ENCODE measurements around the gene DNAH14. TPM values are rescaled to one million over a fixed set of nuclear protein-coding genes. Genes with fewer than 3 reads are reported as not detected.

DNAH14 gene
- total RNA-seq, 6 donors from 2014 or later: 2.1 to 26.5 (median 12.9) TPM

GRCh38 chr1:225427235-225428067 is 498.0 kb downstream of the DNAH14 start, which contains the start of gene LBR:
TSS of gene LBR (minus strand) at chr1:225428038. CDS start at chr1:225424075, 3,963 bp downstream.
- ATAC-seq (ENCODE audit: low FRiP score in 2 of 2) (peak; percentile 38 to 69), DNase-seq (peak in 1 of 2 donors; percentile 92)
- WGBS, 2 donors: 0 to 1% methylated on average over 13 to 22 of the region's 94 CpGs
- peak within 1 kb of the TSS; percentile 85 to 98 (median 92) for H3K27ac ChIP-seq
- H3K36me3 ChIP-seq: no peaks in the 10 kb centered on the region
- TF ChIP-seq POLR2A (IDR thresholded peaks at IDR 0.05): peak in 3 of 4 donors; percentile 67 to 90 (median 84)
- peak in 1 of 6 experiments; percentile 31 for TF ChIP-seq CTCF (IDR thresholded peaks at IDR 0.05)
- no peak for TF ChIP-seq EP300 (IDR thresholded peaks at IDR 0.05)
- no peaks in the 10 kb centered on the region for H3K27me3 ChIP-seq
- H3K4me3 ChIP-seq: peak within 1 kb of the TSS; percentile 72 to 98 (median 92)
- H3K9me3 ChIP-seq: no peaks in the 10 kb centered on the region
- H3K4me1 ChIP-seq: peaks cover 22 to 52% (median 40%) of the 10 kb centered on the region in 4 donors

DNA sequence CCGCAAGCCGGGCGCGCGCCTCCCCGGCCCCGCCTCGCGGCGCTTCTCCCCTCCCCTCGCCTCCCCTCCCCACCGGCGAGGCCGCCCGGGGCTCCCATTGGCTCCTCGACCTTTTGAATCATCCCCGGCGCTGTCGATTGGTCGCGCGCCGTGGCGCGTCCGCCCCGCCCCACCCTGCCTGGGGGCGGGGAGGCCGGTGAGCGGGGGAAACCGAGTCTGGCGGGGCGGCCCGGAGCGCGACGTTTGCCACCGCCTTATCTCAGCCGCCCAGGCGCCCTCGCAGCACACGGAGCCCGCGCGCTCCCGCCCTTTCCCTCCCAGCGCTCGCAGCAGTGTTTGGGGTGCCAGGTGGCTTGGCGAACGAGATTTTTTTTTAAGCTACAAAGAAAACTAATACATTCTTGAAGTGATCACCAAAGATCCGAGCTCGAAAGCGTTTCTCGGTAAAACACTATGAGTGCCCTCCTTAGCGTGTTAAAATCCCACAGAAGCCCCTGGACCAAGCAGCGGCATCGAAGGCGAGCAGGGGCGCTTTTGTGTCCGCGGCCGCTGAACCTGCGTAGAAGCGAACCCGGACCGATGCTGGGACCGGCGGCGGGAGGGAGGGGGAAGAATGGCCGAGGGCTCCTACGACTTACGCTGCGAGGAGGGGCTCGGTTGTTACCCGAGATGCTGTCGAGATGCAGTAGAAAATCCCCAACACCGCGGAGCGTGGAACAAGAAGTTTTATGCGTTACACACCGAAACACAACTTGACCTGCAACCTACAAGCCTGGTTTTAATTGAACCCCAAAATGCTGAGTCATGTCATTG is 498.8 kb downstream of the DNAH14 start:
- peaks cover 16 to 44% (median 32%) of the 10 kb centered on the region in 4 donors for H3K4me1 ChIP-seq
- WGBS, 2 donors: 1% methylated on average over 61 to 63 of the region's 81 CpGs
- H3K27ac ChIP-seq: peak overlapping the region; percentile 85 to 98 (median 92)

GRCh38 chr1:225428881-225429455 is 499.5 kb downstream of the DNAH14 start:
- TF ChIP-seq POLR2AphosphoS5 (IDR thresholded peaks at IDR 0.05) (no peak), EP300 (IDR thresholded peaks at IDR 0.05) (no peak), CTCF (IDR thresholded peaks at IDR 0.05) (no peak), POLR2A (IDR thresholded peaks at IDR 0.05) (no peak)
- 19 to 21% methylated on average over 7 of the region's 7 CpGs for WGBS, 2 donors
- Histone ChIP-seq H3K36me3 (no peaks in the 10 kb centered on the region), H3K27ac (peak overlapping the region; percentile 85 to 98 (median 92)), H3K4me3 (peak overlapping the region; percentile 58 to 98 (median 80)), H3K27me3 (no peaks in the 10 kb centered on the region), H3K4me1 (peaks cover 16 to 37% (median 28%) of the 10 kb centered on the region in 4 donors), H3K9me3 (no peaks in the 10 kb centered on the region)
- DNase-seq (no peak), ATAC-seq (ENCODE audit: low FRiP score in 2 of 2) (peak in 1 of 2 donors; percentile 3)

More for the DNA sequence above, 498.8 kb downstream of the DNAH14 start:
- Histone ChIP-seq H3K27me3 (no peaks in the 10 kb centered on the region), H3K9me3 (no peaks in the 10 kb centered on the region), H3K36me3 (no peaks in the 10 kb centered on the region), H3K4me3 (peak overlapping the region; percentile 72 to 98 (median 92))
- TF ChIP-seq POLR2AphosphoS5 (IDR thresholded peaks at IDR 0.05) (peak; percentile 34 to 93), EP300 (IDR thresholded peaks at IDR 0.05) (no peak), CTCF (IDR thresholded peaks at IDR 0.05) (no peak), POLR2A (IDR thresholded peaks at IDR 0.05) (peak in 3 of 4 donors; percentile 43 to 89 (median 72))
- peak; percentile 95 to 98 for DNase-seq
- ATAC-seq (ENCODE audit: low FRiP score in 2 of 2): peak; percentile 95 to 98

GRCh38 chr1:225430301-225430700 is 500.8 kb downstream of the DNAH14 start:
- Histone ChIP-seq H3K9me3 (no peaks in the 10 kb centered on the region), H3K27me3 (no peaks in the 10 kb centered on the region), H3K4me3 (no peak overlapping the region), H3K36me3 (no peaks in the 10 kb centered on the region), H3K27ac (no peak overlapping the region), H3K4me1 (peaks cover 11 to 24% (median 16%) of the 10 kb centered on the region in 4 donors)
- no peak for TF ChIP-seq POLR2A (IDR thresholded peaks at IDR 0.05)
- no peak for TF ChIP-seq EP300 (IDR thresholded peaks at IDR 0.05)
- TF ChIP-seq POLR2AphosphoS5 (IDR thresholded peaks at IDR 0.05): no peak
- no peak for TF ChIP-seq CTCF (IDR thresholded peaks at IDR 0.05)
- 78 to 90% methylated on average over 7 of the region's 7 CpGs for WGBS, 2 donors
- DNase-seq (no peak), ATAC-seq (ENCODE audit: low FRiP score in 2 of 2) (no peak)
